Breast epithelium (tissue), 3 donors: ENCODE measurements around the gene BZW1.

Experiments used
- POLR2AphosphoS5 ChIP-seq, 3 donors: sonication (generic); formaldehyde crosslinking; IDR thresholded peaks; one replicate each; pipeline ENCODE4 v1.6.1; 2017; ENCODE audit warnings: antibody characterized with exemption in 3 of 3
- TF ChIP-seq, protein P1 (sequence below), 3 donors: fragments of 450-650 bp; IDR thresholded peaks; one replicate each; pipeline ENCODE4 v1.5.1; 2016 to 2017; ENCODE audit warnings: antibody characterized with exemption in 3 of 3, mild to moderate bottlenecking in 3 of 3, moderate library complexity in 3 of 3

DNA sequence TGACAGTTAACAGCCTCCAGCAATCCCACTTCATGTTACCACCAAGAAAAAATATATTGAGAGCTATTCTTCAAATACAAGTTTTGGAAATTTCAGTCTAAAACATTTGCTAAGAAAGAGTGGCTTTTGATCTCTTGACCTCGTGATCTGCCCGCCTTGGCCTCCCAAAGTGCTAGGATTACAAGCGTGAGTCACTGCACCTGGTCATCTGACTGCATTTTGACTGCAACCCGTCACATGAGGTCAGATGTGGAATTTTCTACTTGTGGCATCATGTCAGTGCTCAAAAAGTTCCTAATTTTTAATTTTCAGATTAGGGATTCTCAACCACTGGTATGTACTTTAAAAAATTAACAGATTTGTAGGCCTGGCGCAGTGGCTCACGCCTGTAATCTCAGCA is 61.9 kb downstream of the BZW1 start:
- no peak for TF ChIP-seq POLR2AphosphoS5 (IDR thresholded peaks at IDR 0.05)
- TF ChIP-seq, protein P1, sequence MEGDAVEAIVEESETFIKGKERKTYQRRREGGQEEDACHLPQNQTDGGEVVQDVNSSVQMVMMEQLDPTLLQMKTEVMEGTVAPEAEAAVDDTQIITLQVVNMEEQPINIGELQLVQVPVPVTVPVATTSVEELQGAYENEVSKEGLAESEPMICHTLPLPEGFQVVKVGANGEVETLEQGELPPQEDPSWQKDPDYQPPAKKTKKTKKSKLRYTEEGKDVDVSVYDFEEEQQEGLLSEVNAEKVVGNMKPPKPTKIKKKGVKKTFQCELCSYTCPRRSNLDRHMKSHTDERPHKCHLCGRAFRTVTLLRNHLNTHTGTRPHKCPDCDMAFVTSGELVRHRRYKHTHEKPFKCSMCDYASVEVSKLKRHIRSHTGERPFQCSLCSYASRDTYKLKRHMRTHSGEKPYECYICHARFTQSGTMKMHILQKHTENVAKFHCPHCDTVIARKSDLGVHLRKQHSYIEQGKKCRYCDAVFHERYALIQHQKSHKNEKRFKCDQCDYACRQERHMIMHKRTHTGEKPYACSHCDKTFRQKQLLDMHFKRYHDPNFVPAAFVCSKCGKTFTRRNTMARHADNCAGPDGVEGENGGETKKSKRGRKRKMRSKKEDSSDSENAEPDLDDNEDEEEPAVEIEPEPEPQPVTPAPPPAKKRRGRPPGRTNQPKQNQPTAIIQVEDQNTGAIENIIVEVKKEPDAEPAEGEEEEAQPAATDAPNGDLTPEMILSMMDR (IDR thresholded peaks at IDR 0.05), result no peak
